HEK293 (cell line): Measurements from ENCODE around the gene ITPR3.

Source experiments
- CTCF ChIA-PET: fragments of 350-600 bp; formaldehyde crosslinking; extraction: SDS; loops from one replicate; lab custom pipeline; 2021; ENCODE audit warnings: antibody characterized with exemption; lab: Yijun Ruan, JAX
- POLR2A ChIA-PET: fragments of 300-600 bp; formaldehyde crosslinking; extraction: SDS; loops from one replicate; lab custom pipeline; 2020; ENCODE audit warnings: antibody characterized with exemption, inconsistent platforms; lab: Yijun Ruan, JAX
- H3K27ac ChIP-seq: fragments of 200-500 bp; sonication (Bioruptor generic); 2 replicates; pipeline ENCODE4 v1.5.1; 2014; ENCODE audit warnings: low read depth, low read length, control low read depth, inconsistent platforms; ENCODE audit errors: extremely low read depth
- H3K36me3 ChIP-seq, 2 experiments: fragments of 200-500 bp in 1 of 2; sonication (Bioruptor generic) in 1 of 2; 1 replicate in 1 of 2; 2 replicates in 1 of 2; pipeline ENCODE4 v1.5.1; 2014 to 2017; ENCODE audit warnings: inconsistent platforms in 2 of 2, low read length in 2 of 2; ENCODE audit not compliant: control insufficient read depth in 2 of 2, insufficient read depth in 1 of 2
- H3K4me1 ChIP-seq: fragments of 200-500 bp; sonication (Bioruptor generic); 2 replicates; pipeline ENCODE4 v1.5.1; 2014; ENCODE audit warnings: mild to moderate bottlenecking, low read length, inconsistent platforms; ENCODE audit not compliant: control insufficient read depth, insufficient read depth
- H3K4me3 ChIP-seq: 2 replicates; pipeline ENCODE4 v1.5.1; 2011; ENCODE audit warnings: low read depth, mild to moderate bottlenecking, control low read depth, low read length, moderate library complexity
- H3K9me3 ChIP-seq: fragments of 200-500 bp; sonication (Bioruptor generic); 2 replicates; pipeline ENCODE4 v1.5.1; 2014; ENCODE audit warnings: low read depth, low read length, inconsistent platforms; ENCODE audit not compliant: control insufficient read depth, insufficient read depth
- EGR2 ChIP-seq: fragments of 450-650 bp; formaldehyde crosslinking; IDR thresholded peaks from 2 replicates; pipeline ENCODE4 v1.5.1; 2016; ENCODE audit warnings: low read depth, missing biosample characterization, missing genetic modification characterization
- GLIS2 ChIP-seq: fragments of 450-650 bp; formaldehyde crosslinking; IDR thresholded peaks from 2 replicates; pipeline ENCODE4 v1.5.1; 2016; ENCODE audit warnings: missing biosample characterization, missing genetic modification characterization
- HOXD13 ChIP-seq: sonication (generic); formaldehyde crosslinking; IDR thresholded peaks from 2 replicates; pipeline ENCODE4 v1.8.0; 2022; ENCODE audit warnings: missing genetic modification reagents, borderline replicate concordance
- KLF9 ChIP-seq: fragments of 450-650 bp; formaldehyde crosslinking; IDR thresholded peaks from 2 replicates; pipeline ENCODE4 v1.5.1; 2016; ENCODE audit warnings: missing biosample characterization, missing genetic modification characterization, low read depth
- PRDM1 ChIP-seq: fragments of 450-650 bp; formaldehyde crosslinking; IDR thresholded peaks from 2 replicates; pipeline ENCODE4; 2016; ENCODE audit warnings: missing biosample characterization, missing genetic modification characterization
- RBAK ChIP-seq: fragments of 450-650 bp; formaldehyde crosslinking; IDR thresholded peaks from 2 replicates; pipeline ENCODE4 v1.5.1; 2016; ENCODE audit warnings: missing biosample characterization, missing genetic modification characterization
- SP2 ChIP-seq: fragments of 450-650 bp; formaldehyde crosslinking; IDR thresholded peaks from 2 replicates; pipeline ENCODE4 v1.5.1; 2016; ENCODE audit warnings: missing biosample characterization, missing genetic modification characterization
- SP3 ChIP-seq: fragments of 450-650 bp; formaldehyde crosslinking; IDR thresholded peaks from 2 replicates; pipeline ENCODE4 v1.5.1; 2016; ENCODE audit warnings: missing biosample characterization, missing genetic modification characterization
- ZFHX2 ChIP-seq: fragments of 450-650 bp; formaldehyde crosslinking; conservative IDR thresholded peaks from 2 replicates; pipeline ENCODE4 v1.5.1; 2016; ENCODE audit warnings: missing biosample characterization, missing genetic modification characterization
- ZFP37 ChIP-seq: fragments of 450-650 bp; formaldehyde crosslinking; IDR thresholded peaks from 2 replicates; pipeline ENCODE4 v1.5.1; 2016; ENCODE audit warnings: missing biosample characterization, missing genetic modification characterization
- ZFP69B ChIP-seq: fragments of 450-650 bp; formaldehyde crosslinking; IDR thresholded peaks from 2 replicates; pipeline ENCODE4 v1.5.1; 2016; ENCODE audit warnings: missing biosample characterization, missing genetic modification characterization
- ZNF248 ChIP-seq: fragments of 450-650 bp; formaldehyde crosslinking; IDR thresholded peaks from 2 replicates; pipeline ENCODE4 v1.5.1; 2017; ENCODE audit warnings: missing biosample characterization, missing genetic modification characterization
- ZNF324 ChIP-seq: fragments of 450-650 bp; formaldehyde crosslinking; IDR thresholded peaks from 2 replicates; pipeline ENCODE4 v1.5.1; 2016; ENCODE audit warnings: missing biosample characterization, missing genetic modification characterization
- ZNF366 ChIP-seq: fragments of 450-650 bp; formaldehyde crosslinking; conservative IDR thresholded peaks from 2 replicates; pipeline ENCODE4 v1.5.1; 2016; ENCODE audit warnings: missing biosample characterization, missing genetic modification characterization
- ZNF514 ChIP-seq: fragments of 450-650 bp; formaldehyde crosslinking; IDR thresholded peaks from 2 replicates; pipeline ENCODE4 v1.5.1; 2016; ENCODE audit warnings: missing biosample characterization, missing genetic modification characterization
- ZNF626 ChIP-seq: fragments of 450-650 bp; sonication (Bioruptor Pico); formaldehyde crosslinking; IDR thresholded peaks from 2 replicates; pipeline ENCODE4 v1.5.1; 2018; ENCODE audit warnings: missing biosample characterization, missing genetic modification characterization, inconsistent platforms
- ZNF658 ChIP-seq: fragments of 450-650 bp; formaldehyde crosslinking; IDR thresholded peaks from 2 replicates; pipeline ENCODE4; 2016; ENCODE audit warnings: missing biosample characterization, missing genetic modification characterization
- TF ChIP-seq, protein P1 (sequence below): fragments of 450-650 bp; formaldehyde crosslinking; IDR thresholded peaks from 2 replicates; pipeline ENCODE4 v1.5.1; 2016; ENCODE audit warnings: missing biosample characterization, missing genetic modification characterization

Gene ITPR3

DNA sequence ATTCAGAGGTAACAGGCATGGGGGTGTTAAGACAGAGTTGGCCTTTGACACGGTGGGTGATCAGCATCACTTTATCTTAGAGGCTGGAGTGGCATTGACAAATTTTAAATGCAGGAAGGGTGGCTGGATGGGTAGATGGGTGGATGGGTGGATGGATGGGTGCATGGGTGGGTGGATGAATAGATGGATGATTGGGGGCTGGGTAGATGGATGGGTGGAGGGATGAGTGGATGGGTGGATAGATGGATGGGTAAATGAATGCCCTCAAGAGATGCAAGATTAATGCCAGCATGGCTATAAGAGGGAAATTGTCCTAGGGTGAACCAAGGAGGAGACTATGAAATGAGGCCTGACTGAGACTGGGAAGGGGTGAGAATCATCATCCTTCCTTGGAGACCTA lies 18.4 kb downstream of the ITPR3 start:
- Histone ChIP-seq H3K4me1 (no peaks in the 10 kb centered on the region), H3K4me3 (no peak overlapping the region)
- ChIA-PET CTCF (interaction anchor here (0.6 kb wide), 1 partner anchor 138 kb away, joined by 3 read pairs; no protein-coding TSS in a partner anchor), POLR2A (no interaction called here)
- TF ChIP-seq ZNF324 (tag by site-specific recombination) (no peak), ZNF366 (tag by site-specific recombination) (peak; percentile 64), SP3 (tag by site-specific recombination) (no peak), ZNF658 (tag by site-specific recombination) (no peak), EGR2 (peak; percentile 70), PRDM1 (tag by site-specific recombination) (no peak), ZFHX2 (tag by site-specific recombination) (0 out of 2 replicates have a peak, but pooled peaks have one; percentile 29)
- TF ChIP-seq, all 188 proteins: peak for 3
- Histone ChIP-seq H3K9me3 (no peaks in the 10 kb centered on the region), H3K27ac (no peak overlapping the region), H3K36me3 (no peaks in the 10 kb centered on the region; a peak in 1 of 3 replicates)

DNA sequence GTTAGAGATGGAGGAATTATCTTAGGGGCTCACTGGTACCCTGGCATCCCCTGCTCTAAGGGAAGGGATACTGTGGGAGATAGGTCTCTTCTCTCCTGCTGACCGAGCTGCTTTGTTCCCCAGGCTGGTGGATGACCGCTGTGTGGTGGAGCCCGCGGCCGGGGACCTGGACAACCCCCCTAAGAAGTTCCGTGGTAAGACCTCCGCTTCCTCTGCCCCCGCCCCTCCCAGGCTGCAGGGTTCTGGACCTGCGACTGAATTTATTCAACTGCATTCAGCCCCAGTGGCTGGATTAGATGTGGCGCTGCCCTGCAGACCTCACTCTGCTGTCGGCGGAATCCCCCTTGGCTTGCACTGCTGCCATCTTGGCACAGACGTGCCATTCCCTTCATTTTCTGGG lies 19.2 kb downstream of the ITPR3 start:
- ChIA-PET POLR2A (no interaction called here), CTCF (no interaction called here)
- Histone ChIP-seq H3K27ac (no peak overlapping the region), H3K9me3 (no peaks in the 10 kb centered on the region), H3K4me3 (no peak overlapping the region), H3K36me3 (no peaks in the 10 kb centered on the region; a peak in 1 of 3 replicates)
- no peak for TF ChIP-seq ZNF514 (tag by site-specific recombination)
- TF ChIP-seq KLF9 (tag by site-specific recombination), result 0 out of 2 replicates have a peak, but pooled peaks have one; percentile 28
- TF ChIP-seq, all 188 proteins: peak for 1
- no peaks in the 10 kb centered on the region for H3K4me1 ChIP-seq

DNA sequence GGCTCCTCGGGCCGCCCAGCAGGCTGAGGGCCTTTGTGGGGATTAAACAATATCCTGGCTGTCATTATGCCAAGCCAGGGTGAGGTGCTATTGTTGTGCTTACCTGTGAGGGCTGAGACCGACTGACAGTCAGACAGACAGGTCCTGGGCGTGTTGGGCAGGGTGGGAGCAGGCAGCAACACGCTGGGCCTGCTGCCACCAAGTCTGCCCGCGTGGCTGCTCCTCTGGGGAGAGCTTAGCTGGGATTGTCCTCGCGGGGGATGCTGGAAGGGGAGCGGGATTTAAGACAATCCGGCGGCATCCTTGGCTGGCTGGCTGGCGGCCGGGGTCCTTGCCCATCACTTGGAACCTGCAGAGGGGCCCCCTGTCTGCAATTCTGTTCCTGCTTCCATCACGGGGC lies 20.0 kb downstream of the ITPR3 start:
- Histone ChIP-seq H3K4me3 (no peak overlapping the region), H3K9me3 (no peaks in the 10 kb centered on the region), H3K36me3 (no peaks in the 10 kb centered on the region; a peak in 1 of 3 replicates), H3K27ac (no peak overlapping the region), H3K4me1 (no peaks in the 10 kb centered on the region)
- CTCF ChIA-PET, result no interaction called here
- POLR2A ChIA-PET, result no interaction called here
- no peak for TF ChIP-seq ZNF626 (tag by site-specific recombination)
- TF ChIP-seq GLIS2 (tag by site-specific recombination), result 0 out of 2 replicates have a peak, but pooled peaks have one; percentile 16

DNA sequence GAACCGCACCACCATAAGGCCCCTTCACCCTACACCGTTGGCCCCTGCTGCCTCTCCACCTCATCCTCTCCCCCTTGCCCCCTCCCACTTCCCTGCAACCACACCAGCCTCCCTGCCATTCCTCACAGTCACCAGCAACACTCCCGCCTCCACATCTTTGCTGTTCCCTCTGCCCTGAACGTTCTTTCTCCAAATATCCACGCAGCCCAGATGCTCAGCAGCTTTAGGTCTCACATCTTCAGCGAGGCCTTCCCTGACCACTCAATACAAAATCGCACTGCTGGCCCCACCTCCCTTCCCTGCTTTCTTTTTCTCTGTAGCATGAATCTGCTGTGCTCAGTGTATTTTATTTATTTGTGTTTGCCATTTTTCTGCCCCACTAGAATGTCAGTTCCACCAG lies 20.5 kb downstream of the ITPR3 start:
- ChIA-PET POLR2A (no interaction called here), CTCF (no interaction called here)
- no peak overlapping the region for H3K4me3 ChIP-seq
- no peaks in the 10 kb centered on the region; a peak in 1 of 3 replicates for H3K36me3 ChIP-seq
- TF ChIP-seq ZFP37 (tag by site-specific recombination) (no peak), RBAK (no peak), SP2 (tag by site-specific recombination) (0 out of 2 replicates have a peak, but pooled peaks have one; percentile 8), HOXD13 (CRISPR knock-in tag) (no peak), EGR2 (peak; percentile 49; the same call in 1 of the 2 replicates), ZFHX2 (tag by site-specific recombination) (peak; percentile 62)
- TF ChIP-seq, all 188 proteins: peak for 3
- Histone ChIP-seq H3K27ac (no peak overlapping the region), H3K4me1 (no peaks in the 10 kb centered on the region), H3K9me3 (no peaks in the 10 kb centered on the region)

DNA sequence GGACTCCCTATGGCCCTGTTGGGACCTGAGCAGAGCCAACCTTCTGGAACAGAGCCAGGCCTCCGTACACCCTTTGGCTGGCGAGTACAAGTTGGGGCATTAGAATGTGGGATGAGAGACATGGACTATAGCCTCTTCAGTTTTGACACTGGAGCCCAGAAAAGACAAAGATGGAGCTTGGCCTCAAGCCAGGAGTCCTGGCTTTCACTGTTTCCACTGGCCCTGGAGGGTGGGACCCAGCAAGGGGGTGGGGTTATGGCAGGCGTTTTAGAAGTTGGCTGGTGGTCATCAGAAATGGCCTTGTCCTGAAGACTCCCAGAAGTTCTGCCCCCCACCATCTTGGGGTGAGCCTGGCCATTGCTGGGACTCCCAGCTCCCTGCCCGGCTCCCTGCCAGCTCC lies 21.8 kb downstream of the ITPR3 start:
- ChIA-PET CTCF (interaction anchor here (0.7 to 1.1 kb wide), 4 partner anchors 9 to 63 kb away, joined by 3 to 7 read pairs (median 3); no protein-coding TSS in a partner anchor), POLR2A (no interaction called here)
- Histone ChIP-seq H3K27ac (no peak overlapping the region), H3K9me3 (no peaks in the 10 kb centered on the region), H3K36me3 (no peaks in the 10 kb centered on the region; a peak in 1 of 3 replicates), H3K4me3 (no peak overlapping the region), H3K4me1 (no peaks in the 10 kb centered on the region)
- 0 out of 2 replicates have a peak, but pooled peaks have one; percentile 40 for TF ChIP-seq ZFP69B (tag by site-specific recombination)
- TF ChIP-seq, protein P1, sequence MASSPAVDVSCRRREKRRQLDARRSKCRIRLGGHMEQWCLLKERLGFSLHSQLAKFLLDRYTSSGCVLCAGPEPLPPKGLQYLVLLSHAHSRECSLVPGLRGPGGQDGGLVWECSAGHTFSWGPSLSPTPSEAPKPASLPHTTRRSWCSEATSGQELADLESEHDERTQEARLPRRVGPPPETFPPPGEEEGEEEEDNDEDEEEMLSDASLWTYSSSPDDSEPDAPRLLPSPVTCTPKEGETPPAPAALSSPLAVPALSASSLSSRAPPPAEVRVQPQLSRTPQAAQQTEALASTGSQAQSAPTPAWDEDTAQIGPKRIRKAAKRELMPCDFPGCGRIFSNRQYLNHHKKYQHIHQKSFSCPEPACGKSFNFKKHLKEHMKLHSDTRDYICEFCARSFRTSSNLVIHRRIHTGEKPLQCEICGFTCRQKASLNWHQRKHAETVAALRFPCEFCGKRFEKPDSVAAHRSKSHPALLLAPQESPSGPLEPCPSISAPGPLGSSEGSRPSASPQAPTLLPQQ, result 0 out of 2 replicates have a peak, but pooled peaks have one; percentile 19
- TF ChIP-seq ZNF248 (tag by site-specific recombination), result no peak
- TF ChIP-seq, all 188 proteins: peak for 2
